Measurements from ENCODE around the gene EPM2AIP1.

DNA sequence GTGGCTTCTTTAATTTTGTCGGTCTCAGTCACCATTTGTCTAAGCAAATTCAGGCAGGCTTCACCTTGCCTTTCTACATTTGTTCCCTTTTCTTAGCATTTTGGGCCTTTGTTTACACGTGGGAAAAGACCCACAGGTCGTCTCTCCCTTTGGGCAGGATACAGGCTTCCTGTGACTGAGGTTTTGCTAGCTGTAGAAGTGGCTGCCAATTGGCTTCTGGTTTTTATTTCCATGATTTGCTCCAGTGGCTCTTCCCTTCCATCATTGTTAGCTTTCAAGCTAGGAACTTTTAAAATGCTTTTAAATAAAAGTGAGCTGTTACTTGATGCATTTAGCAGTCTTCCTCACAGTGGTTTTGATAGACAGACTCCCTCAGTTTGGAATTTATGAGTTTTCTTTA lies 37.7 kb upstream of the EPM2AIP1 start:
- TF ChIP-seq, protein P1, sequence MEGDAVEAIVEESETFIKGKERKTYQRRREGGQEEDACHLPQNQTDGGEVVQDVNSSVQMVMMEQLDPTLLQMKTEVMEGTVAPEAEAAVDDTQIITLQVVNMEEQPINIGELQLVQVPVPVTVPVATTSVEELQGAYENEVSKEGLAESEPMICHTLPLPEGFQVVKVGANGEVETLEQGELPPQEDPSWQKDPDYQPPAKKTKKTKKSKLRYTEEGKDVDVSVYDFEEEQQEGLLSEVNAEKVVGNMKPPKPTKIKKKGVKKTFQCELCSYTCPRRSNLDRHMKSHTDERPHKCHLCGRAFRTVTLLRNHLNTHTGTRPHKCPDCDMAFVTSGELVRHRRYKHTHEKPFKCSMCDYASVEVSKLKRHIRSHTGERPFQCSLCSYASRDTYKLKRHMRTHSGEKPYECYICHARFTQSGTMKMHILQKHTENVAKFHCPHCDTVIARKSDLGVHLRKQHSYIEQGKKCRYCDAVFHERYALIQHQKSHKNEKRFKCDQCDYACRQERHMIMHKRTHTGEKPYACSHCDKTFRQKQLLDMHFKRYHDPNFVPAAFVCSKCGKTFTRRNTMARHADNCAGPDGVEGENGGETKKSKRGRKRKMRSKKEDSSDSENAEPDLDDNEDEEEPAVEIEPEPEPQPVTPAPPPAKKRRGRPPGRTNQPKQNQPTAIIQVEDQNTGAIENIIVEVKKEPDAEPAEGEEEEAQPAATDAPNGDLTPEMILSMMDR (IDR thresholded peaks at IDR 0.05; ENCODE audit: insufficient read depth, low read depth, low read length): no peak
- no peak for TF ChIP-seq EZH2 (IDR thresholded peaks at IDR 0.05; ENCODE audit: insufficient read depth, low read length)
